ENCODE data around the gene MRPL28.

DNA sequence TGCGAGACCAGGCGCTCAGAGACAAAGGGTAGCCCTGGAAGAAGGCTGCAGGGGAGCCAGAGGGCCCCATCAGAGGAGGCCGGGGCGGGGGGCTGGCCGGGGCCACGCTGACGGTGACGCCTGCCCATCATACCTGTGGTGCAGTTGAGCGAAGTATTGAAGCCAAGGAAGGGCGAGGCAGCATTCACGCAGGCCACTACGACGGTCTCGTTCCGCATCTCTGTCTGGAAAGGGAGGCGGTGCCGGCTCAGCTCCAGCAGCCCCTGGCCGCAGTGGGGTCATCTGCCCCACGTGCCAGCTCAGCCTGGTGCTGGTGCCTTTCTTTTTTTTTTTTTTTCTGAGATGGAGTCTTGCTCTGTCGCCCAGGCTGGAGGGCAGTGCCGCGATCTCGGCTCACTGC is 4.9 kb upstream of the MRPL28 start:
- TF ChIP-seq POLR2A (IDR thresholded peaks at IDR 0.05) (no peak), CTCF (IDR thresholded peaks at IDR 0.05) (no peak)

All from prostate gland (tissue), 2 donors.